ENCODE results near the gene NHS. TPM values are rescaled to one million over a fixed set of nuclear protein-coding genes. Genes with fewer than 3 reads are reported as not detected.

NHS gene
- total RNA-seq, 1 donor from 2014 or later: 2.5 TPM

GRCh38 chrX:17631647-17632046, 256.6 kb downstream of the NHS start:
- Histone ChIP-seq H3K4me1 (no peaks in the 10 kb centered on the region), H3K27ac (no peak overlapping the region), H3K9me3 (no peaks in the 10 kb centered on the region), H3K4me3 (no peak overlapping the region), H3K27me3 (no peaks in the 10 kb centered on the region), H3K36me3 (no peaks in the 10 kb centered on the region)
- no peak for DNase-seq
- intact Hi-C loops (cut with DNase I): no loop called here
- ATAC-seq: no peak
- TF ChIP-seq CTCF (IDR thresholded peaks at IDR 0.05): no peak

DNA sequence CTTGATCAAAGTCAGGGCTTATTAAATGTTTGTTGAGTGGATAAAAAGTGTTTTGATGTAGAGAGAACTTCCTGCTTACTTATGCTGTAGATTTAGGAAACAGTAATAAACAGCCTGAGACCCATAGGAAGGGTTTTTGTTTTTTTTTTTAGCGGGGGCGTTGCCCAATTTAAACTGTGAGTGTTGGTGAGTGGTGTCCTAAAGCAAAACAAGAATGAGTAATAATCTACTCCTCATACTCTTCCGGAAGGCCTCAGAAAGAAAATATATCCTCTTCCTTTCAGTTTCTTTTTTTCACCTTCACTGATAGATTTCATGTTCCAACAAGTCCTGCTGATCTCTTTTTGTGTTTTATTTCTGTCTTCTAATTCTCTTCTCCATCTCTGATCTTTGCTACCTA, 257.9 kb downstream of the NHS start:
- no peaks in the 10 kb centered on the region for H3K27me3 ChIP-seq
- intact Hi-C loops (cut with DNase I): no loop called here
- TF ChIP-seq CTCF (IDR thresholded peaks at IDR 0.05): no peak
- DNase-seq (no peak), ATAC-seq (no peak)
- no peaks in the 10 kb centered on the region for H3K36me3 ChIP-seq
- no peak overlapping the region for H3K27ac ChIP-seq
- H3K9me3 ChIP-seq: no peaks in the 10 kb centered on the region
- H3K4me1 ChIP-seq: no peaks in the 10 kb centered on the region
- H3K4me3 ChIP-seq: no peak overlapping the region

- Histone ChIP-seq H3K4me3 (no peak overlapping the region), H3K27ac (no peak overlapping the region), H3K36me3 (no peaks in the 10 kb centered on the region), H3K4me1 (no peaks in the 10 kb centered on the region), H3K9me3 (no peaks in the 10 kb centered on the region), H3K27me3 (no peaks in the 10 kb centered on the region)
- ATAC-seq (no peak), DNase-seq (no peak)
- intact Hi-C loops (cut with DNase I): no loop called here
- no peak for TF ChIP-seq CTCF (IDR thresholded peaks at IDR 0.05)
Observed at GRCh38 chrX:17633546-17633945, 258.5 kb downstream of the NHS start.

- Histone ChIP-seq H3K27me3 (no peaks in the 10 kb centered on the region), H3K9me3 (no peaks in the 10 kb centered on the region), H3K4me1 (no peaks in the 10 kb centered on the region), H3K36me3 (no peaks in the 10 kb centered on the region), H3K4me3 (no peak overlapping the region), H3K27ac (no peak overlapping the region)
- DNase-seq (no peak), ATAC-seq (no peak)
- intact Hi-C loops (cut with DNase I): no loop called here
- no peak for TF ChIP-seq CTCF (IDR thresholded peaks at IDR 0.05)
Observed at GRCh38 chrX:17634542-17635207, 259.7 kb downstream of the NHS start.

DNA sequence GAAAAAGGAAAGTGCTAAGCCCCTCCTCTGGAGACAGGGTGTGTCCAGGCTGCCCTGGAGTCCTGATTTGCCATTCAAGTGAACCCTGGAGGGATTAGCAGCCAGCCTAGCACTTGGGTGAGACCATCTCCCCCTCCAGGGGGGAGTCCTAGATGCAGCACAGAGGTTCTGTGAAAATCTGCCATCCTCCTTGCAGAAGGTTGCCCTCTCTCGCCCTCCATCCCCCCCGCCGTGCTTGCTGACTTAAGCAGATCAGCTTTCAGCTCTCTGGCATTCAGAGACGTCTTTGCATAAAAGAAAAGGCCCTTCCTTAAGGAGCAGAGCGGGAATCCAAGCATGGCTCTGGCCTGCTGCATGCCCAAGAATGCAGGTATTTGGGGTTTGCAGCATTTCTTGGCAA, 260.2 kb downstream of the NHS start:
- Histone ChIP-seq H3K4me1 (no peaks in the 10 kb centered on the region), H3K36me3 (no peaks in the 10 kb centered on the region), H3K27me3 (no peaks in the 10 kb centered on the region), H3K9me3 (no peaks in the 10 kb centered on the region), H3K27ac (no peak overlapping the region), H3K4me3 (no peak overlapping the region)
- no peak for ATAC-seq
- no peak for TF ChIP-seq CTCF (IDR thresholded peaks at IDR 0.05)
- intact Hi-C loops (cut with DNase I): no loop called here
- DNase-seq: no peak

DNA sequence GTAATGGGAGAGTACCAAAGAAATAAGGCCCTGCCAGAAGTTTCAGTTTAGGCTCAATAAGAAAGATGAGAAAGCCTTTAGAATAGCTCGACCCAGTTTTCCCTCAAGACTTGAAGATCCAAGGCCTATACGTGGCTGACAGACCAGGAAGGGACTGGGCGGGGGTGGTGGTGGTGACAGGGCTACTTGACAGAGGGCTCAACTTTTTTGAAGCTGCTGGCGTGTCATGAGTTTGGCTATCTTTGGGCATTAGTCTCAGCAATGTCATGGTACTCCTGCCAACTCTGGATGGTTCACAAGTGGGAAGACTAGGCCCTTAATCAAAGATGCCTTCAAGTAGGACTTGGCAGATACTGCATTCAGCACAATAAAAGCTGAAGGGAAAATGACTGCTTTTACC, 262.2 kb downstream of the NHS start:
- Histone ChIP-seq H3K4me3 (no peak overlapping the region), H3K9me3 (no peaks in the 10 kb centered on the region), H3K27me3 (no peaks in the 10 kb centered on the region), H3K4me1 (no peaks in the 10 kb centered on the region), H3K27ac (no peak overlapping the region), H3K36me3 (no peaks in the 10 kb centered on the region)
- DNase-seq (no peak), ATAC-seq (no peak)
- TF ChIP-seq CTCF (IDR thresholded peaks at IDR 0.05): no peak
- intact Hi-C loops (cut with DNase I): no loop called here

Data from upper lobe of right lung (tissue), 1 donor.